ENCODE results near the gene PDE4B. TPM values are rescaled to one million over a fixed set of nuclear protein-coding genes. Genes with fewer than 3 reads are reported as not detected.
A peak's percentile ranks its signal among the peaks of the same experiment; 100 is the strongest.

PDE4B gene
- total RNA-seq, 1 donor from 2014 or later, result 3.8 TPM

- TF ChIP-seq CTCF (conservative IDR thresholded peaks at IDR 0.05; ENCODE audit: low read depth, low read length), result peak; percentile 85
- no peak for DNase-seq (ENCODE audit: low read depth)
- no peak overlapping the region for H3K4me3 ChIP-seq (ENCODE audit: low read depth, low read length)
These were observed 460.7 kb downstream of the PDE4B start for GRCh38 chr1:66253330-66253921.

GRCh38 chr1:66254785-66255184 is 462.1 kb downstream of the PDE4B start:
- H3K4me3 ChIP-seq (ENCODE audit: low read depth, low read length), result no peak overlapping the region
- no peak for TF ChIP-seq CTCF (conservative IDR thresholded peaks at IDR 0.05; ENCODE audit: low read depth, low read length)
- DNase-seq (ENCODE audit: low read depth), result no peak

- no peak for TF ChIP-seq CTCF (conservative IDR thresholded peaks at IDR 0.05; ENCODE audit: low read depth, low read length)
- DNase-seq (ENCODE audit: low read depth), result no peak
- H3K4me3 ChIP-seq (ENCODE audit: low read depth, low read length), result no peak overlapping the region
These were observed 464.2 kb downstream of the PDE4B start for GRCh38 chr1:66256629-66257572.

GRCh38 chr1:66258404-66259105 is 465.9 kb downstream of the PDE4B start:
- no peak for TF ChIP-seq CTCF (conservative IDR thresholded peaks at IDR 0.05; ENCODE audit: low read depth, low read length)
- DNase-seq (ENCODE audit: low read depth), result no peak

GRCh38 chr1:66261364-66261763 is 468.7 kb downstream of the PDE4B start:
- H3K4me3 ChIP-seq (ENCODE audit: low read depth, low read length), result no peak overlapping the region
- no peak for DNase-seq (ENCODE audit: low read depth)
- TF ChIP-seq CTCF (conservative IDR thresholded peaks at IDR 0.05; ENCODE audit: low read depth, low read length), result no peak

More at GRCh38 chr1:66258404-66259105, 465.9 kb downstream of the PDE4B start:
- no peak overlapping the region for H3K4me3 ChIP-seq (ENCODE audit: low read depth, low read length)

GRCh38 chr1:66262208-66262963 is 469.7 kb downstream of the PDE4B start:
- H3K4me3 ChIP-seq (ENCODE audit: low read depth, low read length), result no peak overlapping the region
- DNase-seq (ENCODE audit: low read depth), result no peak
- TF ChIP-seq CTCF (conservative IDR thresholded peaks at IDR 0.05; ENCODE audit: low read depth, low read length), result no peak

Data from epithelial cell of proximal tubule (primary cell).